ENCODE measurements around the gene ANKRD40.

- TF ChIP-seq POLR2A (IDR thresholded peaks at IDR 0.05) (no peak), CTCF (IDR thresholded peaks at IDR 0.05) (no peak), EP300 (IDR thresholded peaks at IDR 0.05; ENCODE audit: low read depth) (no peak)
Measured at GRCh38 chr17:50710025-50710424, 2.3 kb upstream of the ANKRD40 start.

Measured in transverse colon (tissue), 3 donors.